IMR-90 (cell line): ENCODE data around the gene LTBP1. TPM values are rescaled to one million over a fixed set of nuclear protein-coding genes. Genes with fewer than 3 reads are reported as not detected.
"Not testable (repeated sequence)": the region's sequence is repeated elsewhere in the genome, so short reads cannot be mapped to it uniquely, and the experiment has no call there.

ENCODE experiments used
- ATAC-seq: fragments of 200-7000 bp; cut with Tn5 transposase; 2 replicates; pipeline ENCODE4 v1.9.1; 2020; ENCODE audit warnings: low read depth, mild to moderate bottlenecking, moderate library complexity
- BruUV-seq: library from RNA; stranded (reverse); fragments of 400-500 nt; replicated peaks from 2 replicates; lab custom pipeline; 2021; lab: Mats Ljungman, UMichigan
- CTCF ChIA-PET: fragments of 300-600 bp; formaldehyde crosslinking; extraction: SDS; loops from one replicate; lab custom pipeline; 2021; ENCODE audit warnings: antibody characterized with exemption; lab: Yijun Ruan, JAX
- POLR2A ChIA-PET: fragments of 300-600 bp; sonication (Branson Sonifier 250); formaldehyde crosslinking; loops from one replicate; lab custom pipeline; 2022; ENCODE audit warnings: antibody characterized with exemption; ENCODE audit not compliant: unreplicated experiment; lab: Charles Lee
- DNase-seq: peaks from one replicate; pipeline ENCODE4 v3.0.0; 2013
- H2AFZ ChIP-seq: replicated peaks from 2 replicates; pipeline ENCODE3; 2013; ENCODE audit warnings: low read length, mild to moderate bottlenecking; ENCODE audit not compliant: poor library complexity
- H2AK5ac ChIP-seq: 2 replicates; pipeline ENCODE4 v1.6.1; 2013; ENCODE audit warnings: low read depth, low read length, inconsistent platforms
- H2AK9ac ChIP-seq: replicated peaks from 2 replicates; pipeline ENCODE3; 2013; ENCODE audit warnings: mild to moderate bottlenecking, low read depth, low read length, moderate library complexity; ENCODE audit not compliant: poor library complexity
- H2BK120ac ChIP-seq: 2 replicates; pipeline ENCODE4 v1.6.1; 2013; ENCODE audit warnings: low read depth, low read length, inconsistent platforms
- H2BK15ac ChIP-seq: 3 replicates; pipeline ENCODE4 v1.6.1; 2013; ENCODE audit warnings: low read depth, low read length, inconsistent platforms
- H2BK20ac ChIP-seq: 2 replicates; pipeline ENCODE4 v1.6.1; 2013; ENCODE audit warnings: low read depth, mild to moderate bottlenecking, inconsistent platforms, low read length, moderate library complexity
- H2BK5ac ChIP-seq: 2 replicates; pipeline ENCODE4 v1.6.1; 2013; ENCODE audit warnings: mild to moderate bottlenecking, low read depth, low read length, inconsistent platforms; ENCODE audit not compliant: poor library complexity, severe bottlenecking
- H3K14ac ChIP-seq: replicated peaks from 2 replicates; pipeline ENCODE4 v1.6.1; 2013; ENCODE audit warnings: low read depth, low read length, inconsistent platforms
- H3K18ac ChIP-seq: 2 replicates; pipeline ENCODE4 v1.6.1; 2013; ENCODE audit warnings: low read depth, low read length, control low read depth
- H3K23ac ChIP-seq: 2 replicates; pipeline ENCODE4 v1.6.1; 2013; ENCODE audit warnings: low read depth, low read length, inconsistent platforms
- H3K27ac ChIP-seq: 2 replicates; pipeline ENCODE4 v1.5.1; 2013; ENCODE audit warnings: mild to moderate bottlenecking, control low read depth, low read length; ENCODE audit not compliant: insufficient read depth
- H3K27me3 ChIP-seq: 2 replicates; pipeline ENCODE4 v1.6.1; 2013; ENCODE audit warnings: low read length; ENCODE audit not compliant: control insufficient read depth, insufficient read depth
- H3K36me3 ChIP-seq: 2 replicates; pipeline ENCODE4 v1.6.1; 2013; ENCODE audit warnings: low read length, mixed read lengths; ENCODE audit not compliant: control insufficient read depth, insufficient read depth
- H3K4ac ChIP-seq: 2 replicates; pipeline ENCODE4 v1.6.1; 2013; ENCODE audit warnings: low read depth, low read length, inconsistent platforms
- H3K4me1 ChIP-seq: 2 replicates; pipeline ENCODE4 v1.6.1; 2013; ENCODE audit warnings: low read length, mixed read lengths; ENCODE audit not compliant: control insufficient read depth, insufficient read depth
- H3K4me2 ChIP-seq: 2 replicates; pipeline ENCODE4 v1.6.1; 2013; ENCODE audit warnings: low read depth, mild to moderate bottlenecking, control low read depth, low read length, moderate library complexity
- H3K4me3 ChIP-seq: 2 replicates; pipeline ENCODE4 v1.5.1; 2013; ENCODE audit warnings: low read depth, mild to moderate bottlenecking, control low read depth, low read length, moderate library complexity; ENCODE audit not compliant: insufficient read depth
- H3K56ac ChIP-seq: 2 replicates; pipeline ENCODE4 v1.6.1; 2013; ENCODE audit warnings: low read length, inconsistent platforms; ENCODE audit not compliant: insufficient read depth; ENCODE audit errors: extremely low read depth
- H3K79me1 ChIP-seq, 2 experiments: 2 replicates each; pipeline ENCODE4 v1.6.1; 2013; ENCODE audit warnings: low read length in 2 of 2, inconsistent platforms in 1 of 2, low read depth in 1 of 2
- H3K9ac ChIP-seq: 2 replicates; pipeline ENCODE4 v1.6.1; 2013; ENCODE audit warnings: low read depth, low read length, control low read depth
- H3K9me1 ChIP-seq: 2 replicates; pipeline ENCODE4 v1.6.1; 2013; ENCODE audit warnings: low read length, inconsistent platforms; ENCODE audit not compliant: insufficient read depth
- H3K9me3 ChIP-seq: 2 replicates; pipeline ENCODE4 v1.6.1; 2013; ENCODE audit warnings: low read length; ENCODE audit not compliant: control insufficient read depth, insufficient read depth
- H4K20me1 ChIP-seq: 2 replicates; pipeline ENCODE4 v1.6.1; 2013; ENCODE audit warnings: low read length, inconsistent platforms; ENCODE audit not compliant: insufficient read depth
- H4K5ac ChIP-seq: 2 replicates; pipeline ENCODE4 v1.6.1; 2013; ENCODE audit warnings: mild to moderate bottlenecking, low read depth, low read length, control low read depth
- H4K8ac ChIP-seq, 2 experiments: 2 replicates each; pipeline ENCODE4 v1.6.1; 2013; ENCODE audit warnings: low read depth in 2 of 2, low read length in 2 of 2, control low read depth in 1 of 2, inconsistent platforms in 1 of 2
- H4K91ac ChIP-seq: 2 replicates; pipeline ENCODE4 v1.6.1; 2013; ENCODE audit warnings: low read depth, low read length, inconsistent platforms; ENCODE audit not compliant: insufficient read depth
- whole genome bisulfite sequencing, 2 experiments: methylation state at CpG; one replicate each; pipeline versions ENCODE4 v1.1.5 to v1.1.7; 2013; ENCODE audit warnings: missing lambda C conversion rate in 2 of 2; ENCODE audit not compliant: insufficient read length in 1 of 2; ENCODE audit errors: extremely low coverage in 2 of 2; 5-methylcytosine and 5-hydroxymethylcytosine counted together
- dilution Hi-C: fragments of 300-500 bp; cut with HindIII; formaldehyde crosslinking; loops from one replicate; pipeline ENCODE4 v1.14.3; 2018; ENCODE audit warnings: low sequenced_read_pairs; ENCODE audit not compliant: unreplicated experiment
- in situ Hi-C: fragments of 300-500 bp; cut with MboI; formaldehyde crosslinking; loops from 3 replicates; pipeline ENCODE4 v1.14.3; 2019; ENCODE audit warnings: low sequenced_read_pairs, inconsistent platforms, mixed read lengths
- intact Hi-C: fragments of 100-400 bp; cut with micrococcal nuclease; formaldehyde crosslinking; loops from 2 replicates; pipeline ENCODE4 v1.10.0; 2022
- polyA plus RNA-seq, 3 experiments: library from polyadenylated mRNA; depleted of rRNA; stranded (reverse); fragments of >200 nt; gene quantifications; 2 replicates each; pipeline ENCODE4 v1.2.3, GENCODE V29; 2012; ENCODE audit warnings: low replicate concordance in 1 of 3
- total RNA-seq: library from RNA; depleted of rRNA; stranded (reverse); fragments of >200 nt; gene quantifications from 2 replicates; pipeline ENCODE4 v1.2.3, GENCODE V29; 2012

LTBP1 gene
- total and polyA plus RNA-seq, 2 of the 4 experiments (the other 2 are of a cell fraction), result 235 to 326 TPM

- H2AFZ ChIP-seq, DNase-seq, intact Hi-C loops, H3K27ac ChIP-seq, H3K9me1 ChIP-seq, CTCF ChIA-PET, POLR2A ChIA-PET, H2BK5ac ChIP-seq, H3K18ac ChIP-seq, H3K23ac ChIP-seq, H4K5ac ChIP-seq, H4K91ac ChIP-seq, H4K20me1 ChIP-seq, H3K9ac ChIP-seq, BruUV-seq, H3K27me3 ChIP-seq, H4K8ac ChIP-seq, H3K9me3 ChIP-seq, H3K4me3 ChIP-seq, H3K4me1 ChIP-seq, H2AK9ac ChIP-seq, H2BK120ac ChIP-seq, H3K56ac ChIP-seq, H2BK15ac ChIP-seq, ATAC-seq, dilution Hi-C loops, in situ Hi-C loops, H3K14ac ChIP-seq, H3K4me2 ChIP-seq, H2AK5ac ChIP-seq, H3K4ac ChIP-seq, H2BK20ac ChIP-seq: not testable (repeated sequence)
- WGBS, 2 experiments, result no CpG with 5 or more reads among the region's 7 CpGs
- Histone ChIP-seq H3K36me3 (peaks cover 51% of the 10 kb centered on the region), H3K79me1 (peaks cover 24% of the 10 kb centered on the region in 2 experiments)
Observed at GRCh38 chr2:33368524-33368923, 421.8 kb downstream of the LTBP1 start.
